Ovary (tissue), 3 donors: ENCODE data around the gene FRMD3.

Experiments used
- EP300 ChIP-seq: sonication (generic); formaldehyde crosslinking; IDR thresholded peaks from one replicate; pipeline ENCODE4 v1.6.1; 2017; ENCODE audit warnings: antibody characterized with exemption
- POLR2A ChIP-seq: fragments of 450-650 bp; IDR thresholded peaks from one replicate; pipeline ENCODE4 v1.6.1; 2017; ENCODE audit warnings: antibody characterized with exemption, mild to moderate bottlenecking, moderate library complexity
- TF ChIP-seq, protein P1 (sequence below), 3 donors: fragments of 450-650 bp in 2 of 3; fragments of 200-600 bp in 1 of 3; IDR thresholded peaks; one replicate each; pipeline versions ENCODE4 v1.5.1 to v1.8.0; 2016 to 2022; ENCODE audit warnings: antibody characterized with exemption in 3 of 3, mild to moderate bottlenecking in 1 of 3
- donor health status: DM: no; HTN: no; CAD: no.

DNA sequence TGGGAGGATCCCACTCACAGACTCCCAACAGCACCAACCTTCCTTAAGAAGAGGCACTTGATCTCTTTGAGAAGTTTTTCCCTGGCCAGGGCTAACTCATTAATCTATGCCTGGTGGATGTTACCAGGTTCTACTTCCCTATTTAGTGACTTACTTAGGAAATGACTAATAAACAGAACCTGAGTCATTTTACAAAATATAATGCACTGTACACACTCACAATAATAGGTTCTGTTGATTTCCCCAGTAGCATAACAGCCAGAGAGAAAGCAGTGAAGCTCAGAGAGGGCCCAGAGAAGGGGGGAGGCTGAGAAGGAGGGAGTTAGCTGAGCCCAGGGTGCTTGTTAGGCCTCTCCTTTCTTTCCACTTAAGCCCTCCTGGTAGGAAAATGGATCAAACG lies 27.1 kb downstream of the FRMD3 start:
- TF ChIP-seq, protein P1, sequence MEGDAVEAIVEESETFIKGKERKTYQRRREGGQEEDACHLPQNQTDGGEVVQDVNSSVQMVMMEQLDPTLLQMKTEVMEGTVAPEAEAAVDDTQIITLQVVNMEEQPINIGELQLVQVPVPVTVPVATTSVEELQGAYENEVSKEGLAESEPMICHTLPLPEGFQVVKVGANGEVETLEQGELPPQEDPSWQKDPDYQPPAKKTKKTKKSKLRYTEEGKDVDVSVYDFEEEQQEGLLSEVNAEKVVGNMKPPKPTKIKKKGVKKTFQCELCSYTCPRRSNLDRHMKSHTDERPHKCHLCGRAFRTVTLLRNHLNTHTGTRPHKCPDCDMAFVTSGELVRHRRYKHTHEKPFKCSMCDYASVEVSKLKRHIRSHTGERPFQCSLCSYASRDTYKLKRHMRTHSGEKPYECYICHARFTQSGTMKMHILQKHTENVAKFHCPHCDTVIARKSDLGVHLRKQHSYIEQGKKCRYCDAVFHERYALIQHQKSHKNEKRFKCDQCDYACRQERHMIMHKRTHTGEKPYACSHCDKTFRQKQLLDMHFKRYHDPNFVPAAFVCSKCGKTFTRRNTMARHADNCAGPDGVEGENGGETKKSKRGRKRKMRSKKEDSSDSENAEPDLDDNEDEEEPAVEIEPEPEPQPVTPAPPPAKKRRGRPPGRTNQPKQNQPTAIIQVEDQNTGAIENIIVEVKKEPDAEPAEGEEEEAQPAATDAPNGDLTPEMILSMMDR (IDR thresholded peaks at IDR 0.05): no peak
- TF ChIP-seq POLR2A (no peak), EP300 (no peak)
